B cell (primary cell): Measurements from ENCODE around the gene PMPCA. TPM values are rescaled to one million over a fixed set of nuclear protein-coding genes. Genes with fewer than 3 reads are reported as not detected.

Source experiments
- ATAC-seq: fragments of 200-7000 bp; cut with Tn5 transposase; one replicate; pipeline ENCODE4 v1.10.0; 2021; ENCODE audit warnings: low read depth, mild to moderate bottlenecking, moderate number of reproducible peaks, moderate library complexity
- CTCF ChIA-PET: fragments of 350-600 bp; sonication (Branson Sonifier 250); formaldehyde crosslinking; loops from one replicate; lab custom pipeline; 2021; ENCODE audit warnings: antibody characterized with exemption, inconsistent platforms; lab: Charles Lee
- POLR2A ChIA-PET: fragments of 350-600 bp; sonication (Branson Sonifier 250); formaldehyde crosslinking; loops from one replicate; lab custom pipeline; 2021; ENCODE audit warnings: antibody characterized with exemption; lab: Charles Lee
- DNase-seq: peaks from one replicate; pipeline ENCODE4 v3.0.0; 2013
- H2AFZ ChIP-seq: 2 replicates; pipeline ENCODE4 v1.6.1; 2012; ENCODE audit warnings: mild to moderate bottlenecking, low read depth, low read length; ENCODE audit not compliant: insufficient read depth, poor library complexity, severe bottlenecking
- H3K27ac ChIP-seq, 2 donors: 1 replicate in 1 of 2; 2 replicates in 1 of 2; pipeline ENCODE4 v1.5.1; 2012 to 2013; ENCODE audit warnings: low read length in 2 of 2, mild to moderate bottlenecking in 2 of 2, moderate library complexity in 1 of 2
- H3K27me3 ChIP-seq, 4 experiments: fragments of 200-600 bp in 1 of 4; sonication (generic) in 1 of 4; replicated peaks in 1 of 4; 1 replicate in 2 of 4; 2 replicates in 2 of 4; pipeline versions ENCODE4 v1.6.1 to v1.7.0; 2013 to 2016; ENCODE audit warnings: low read length in 3 of 4, mild to moderate bottlenecking in 2 of 4, mixed read lengths in 1 of 4, moderate library complexity in 1 of 4; ENCODE audit not compliant: insufficient read depth in 4 of 4, control insufficient read depth in 3 of 4; ENCODE audit errors: control extremely low read depth in 1 of 4
- H3K36me3 ChIP-seq, 2 experiments: replicated peaks in 1 of 2; 1 replicate in 1 of 2; 2 replicates in 1 of 2; pipeline versions ENCODE4 v1.6.1 to v1.7.1; 2013; ENCODE audit warnings: low read length in 1 of 2; ENCODE audit not compliant: insufficient read depth in 2 of 2, control insufficient read depth in 1 of 2; ENCODE audit errors: control extremely low read depth in 1 of 2, extremely low read depth in 1 of 2
- H3K4me1 ChIP-seq, 2 donors: fragments of 200-600 bp in 1 of 2; sonication (generic) in 1 of 2; 1 replicate in 1 of 2; 2 replicates in 1 of 2; pipeline versions ENCODE4 v1.5.1 to v1.6.1; 2013 to 2017; ENCODE audit warnings: low read length in 2 of 2; ENCODE audit not compliant: control insufficient read depth in 2 of 2, insufficient read depth in 2 of 2
- H3K4me2 ChIP-seq: replicated peaks from 2 replicates; pipeline ENCODE3; 2012; ENCODE audit warnings: mild to moderate bottlenecking, low read depth, low read length; ENCODE audit not compliant: poor library complexity, severe bottlenecking
- H3K4me3 ChIP-seq, 5 experiments: fragments of 200-600 bp in 1 of 5; sonication (generic) in 1 of 5; 1 replicate in 3 of 5; 2 replicates in 2 of 5; pipeline versions ENCODE4 v1.5.1 to v1.7.0; 2011 to 2016; ENCODE audit warnings: low read length in 4 of 5, mild to moderate bottlenecking in 4 of 5, low read depth in 2 of 5, control low read depth in 1 of 5, moderate library complexity in 1 of 5; ENCODE audit not compliant: insufficient read depth in 1 of 5; ENCODE audit errors: control extremely low read depth in 1 of 5, extremely low read depth in 1 of 5
- H3K79me2 ChIP-seq: fragments of 200-600 bp; sonication (generic); one replicate; pipeline ENCODE4 v1.6.0; 2016; ENCODE audit warnings: low read length; ENCODE audit not compliant: control insufficient read depth, insufficient read depth
- H3K9ac ChIP-seq: fragments of 200-600 bp; sonication (generic); 2 replicates; pipeline ENCODE4 v1.6.1; 2017; ENCODE audit warnings: mild to moderate bottlenecking, low read length, moderate library complexity
- H3K9me3 ChIP-seq, 3 donors: one replicate each; pipeline versions ENCODE4 v1.6.1 to v1.7.1; 2013; ENCODE audit warnings: low read length in 2 of 3; ENCODE audit not compliant: control insufficient read depth in 2 of 3, insufficient read depth in 1 of 3; ENCODE audit errors: control extremely low read depth in 1 of 3
- H4K20me1 ChIP-seq: 2 replicates; pipeline ENCODE4 v1.6.0; 2012; ENCODE audit warnings: mild to moderate bottlenecking, low read length; ENCODE audit not compliant: insufficient read depth, control insufficient read depth, poor library complexity, severe bottlenecking
- H3K27ac Mint-ChIP-seq: one replicate; pipeline ENCODE4 v1.8.0; 2021; ENCODE audit warnings: mixed read lengths
- H3K27me3 Mint-ChIP-seq: one replicate; pipeline ENCODE4 v1.8.0; 2021; ENCODE audit warnings: mixed read lengths
- H3K4me1 Mint-ChIP-seq: one replicate; pipeline ENCODE4 v1.8.0; 2021; ENCODE audit warnings: mixed read lengths
- H3K4me3 Mint-ChIP-seq: one replicate; pipeline ENCODE4 v1.8.0; 2021; ENCODE audit warnings: mixed read lengths
- H3K9me3 Mint-ChIP-seq: one replicate; pipeline ENCODE4 v1.8.0; 2022; ENCODE audit warnings: mixed read lengths; ENCODE audit not compliant: insufficient read depth
- CTCF ChIP-seq: fragments of 200-600 bp; IDR thresholded peaks from one replicate; pipeline ENCODE4 v1.8.0; 2022; ENCODE audit warnings: antibody characterized with exemption, mild to moderate bottlenecking
- EZH2 ChIP-seq: IDR thresholded peaks from 2 replicates; pipeline ENCODE4 v1.6.1; 2012; ENCODE audit warnings: borderline replicate concordance, low read depth, mild to moderate bottlenecking, moderate library complexity, low read length; ENCODE audit not compliant: insufficient read depth, poor library complexity, severe bottlenecking
- WGBS: methylation state at CpG from one replicate; pipeline ENCODE4 v1.1.5; 2013; ENCODE audit warnings: missing lambda C conversion rate; ENCODE audit not compliant: insufficient coverage; 5-methylcytosine and 5-hydroxymethylcytosine counted together
- intact Hi-C: fragments of 100-400 bp; cut with micrococcal nuclease; formaldehyde crosslinking; loops from one replicate; pipeline ENCODE4 v1.10.0; 2022
- polyA plus RNA-seq: library from polyadenylated mRNA; depleted of rRNA; stranded (reverse); fragments of >200 nt; gene quantifications from 2 replicates; pipeline ENCODE4 v1.2.3, GENCODE V29; 2012
- total RNA-seq, 2 donors: library from RNA; stranded (reverse); fragments of 120-200 nt in 1 of 2; gene quantifications; 1 replicate in 1 of 2; 2 replicates in 1 of 2; pipeline versions ENCODE4 v1.2.3 to v1.2.4, GENCODE V29; 2013 to 2022

PMPCA gene
- total and polyA plus RNA-seq, 2 donors (not counting 1 experiment from before 2014, with no cell fraction given) = 64.4 to 72.2 TPM

- Histone ChIP-seq H3K4me1 (peaks cover under 1% of the 10 kb centered on the region in 2 donors), H3K27me3 (no peaks in the 10 kb centered on the region), H4K20me1 (peaks cover 15% of the 10 kb centered on the region), H3K27ac (no peak overlapping the region), H3K4me3 (no peak overlapping the region), H3K4me2 (no peak overlapping the region), H3K9me3 (no peaks in the 10 kb centered on the region), H3K79me2 (peaks cover 22% of the 10 kb centered on the region), H3K36me3 (peaks cover 3 to 77% of the 10 kb centered on the region in 2 experiments), H2AFZ (no peak overlapping the region), H3K9ac (no peak overlapping the region)
- Mint-ChIP-seq H3K27ac (no peak overlapping the region), H3K4me1 (peaks cover 2% of the 10 kb centered on the region), H3K27me3 (no peaks in the 10 kb centered on the region), H3K9me3 (no peaks in the 10 kb centered on the region), H3K4me3 (no peak overlapping the region)
- over 99% methylated on average over 12 of the region's 17 CpGs for WGBS
- no peak for ATAC-seq
- ChIA-PET CTCF (no interaction called here), POLR2A (no interaction called here)
- intact Hi-C loops = no loop called here
- no peak for DNase-seq
- TF ChIP-seq CTCF (no peak), EZH2 (no peak)
Measured at GRCh38 chr9:136393531-136393930, 16.9 kb upstream of the PMPCA start.

GRCh38 chr9:136394312-136395019, 16.0 kb upstream of the PMPCA start:
- no peak overlapping the region for H3K4me2 ChIP-seq
- H3K36me3 ChIP-seq = peaks cover 3 to 68% of the 10 kb centered on the region in 2 experiments
- no peak overlapping the region for H3K4me3 Mint-ChIP-seq
- DNase-seq (no peak), ATAC-seq (no peak)
- ChIA-PET POLR2A (no interaction called here), CTCF (no interaction called here)
- no peak overlapping the region for H3K27ac Mint-ChIP-seq
- WGBS = 97% methylated on average over 21 of the region's 21 CpGs
- H3K27ac ChIP-seq = no peak overlapping the region
- H3K27me3 ChIP-seq = no peaks in the 10 kb centered on the region
- peaks cover 24% of the 10 kb centered on the region for H4K20me1 ChIP-seq
- no peak overlapping the region for H3K4me3 ChIP-seq
- no peak overlapping the region for H2AFZ ChIP-seq
- H3K9ac ChIP-seq = no peak overlapping the region
- TF ChIP-seq EZH2 = no peak
- H3K27me3 Mint-ChIP-seq = no peaks in the 10 kb centered on the region
- H3K9me3 ChIP-seq = no peaks in the 10 kb centered on the region
- H3K4me1 Mint-ChIP-seq = peaks cover 11% of the 10 kb centered on the region
- intact Hi-C loops = no loop called here
- H3K79me2 ChIP-seq = peaks cover 32% of the 10 kb centered on the region
- no peaks in the 10 kb centered on the region for H3K9me3 Mint-ChIP-seq
- peaks cover 9 to 10% of the 10 kb centered on the region in 2 donors for H3K4me1 ChIP-seq
